Prostate gland (tissue), 2 donors: Measurements from ENCODE around the gene NEDD9.

Source experiments
- CTCF ChIP-seq, 4 experiments: fragments of 200-600 bp in 2 of 4; fragments of 450-650 bp in 2 of 4; sonication (generic) in 2 of 4; IDR thresholded peaks; 1 replicate in 3 of 4; 2 replicates in 1 of 4; pipeline ENCODE4 v1.5.1; 2016 to 2019; ENCODE audit warnings: antibody characterized with exemption in 4 of 4, mild to moderate bottlenecking in 2 of 4, moderate library complexity in 2 of 4
- POLR2A ChIP-seq: fragments of 450-650 bp; IDR thresholded peaks from one replicate; pipeline ENCODE4 v1.6.1; 2016; ENCODE audit warnings: antibody characterized with exemption, mild to moderate bottlenecking
- POLR2AphosphoS5 ChIP-seq: sonication (generic); formaldehyde crosslinking; IDR thresholded peaks from one replicate; pipeline ENCODE4 v1.6.1; 2017; ENCODE audit warnings: antibody characterized with exemption

- TF ChIP-seq CTCF (IDR thresholded peaks at IDR 0.05): peak in 1 of 4 experiments; percentile 11
- TF ChIP-seq POLR2AphosphoS5: peak; percentile 100
- peak; percentile 100 for TF ChIP-seq POLR2A
Observed at GRCh38 chr6:11232193-11232769, at the start of gene NEDD9.
